ENCODE data around the gene TRAPPC2L. TPM values are rescaled to one million over a fixed set of nuclear protein-coding genes. Genes with fewer than 3 reads are reported as not detected.

The TRAPPC2L gene
- total and polyA plus RNA-seq, 3 donors from 2014 or later, result 58.3 to 216 (median 59.8) TPM

- DNase-seq, result no peak
- peaks cover 4% of the 10 kb centered on the region for H3K4me1 ChIP-seq
- H3K36me3 ChIP-seq (ENCODE audit: low read depth, missing control alignments), result no peaks in the 10 kb centered on the region
- no peak overlapping the region for H3K27ac ChIP-seq
- TF ChIP-seq, protein P1, sequence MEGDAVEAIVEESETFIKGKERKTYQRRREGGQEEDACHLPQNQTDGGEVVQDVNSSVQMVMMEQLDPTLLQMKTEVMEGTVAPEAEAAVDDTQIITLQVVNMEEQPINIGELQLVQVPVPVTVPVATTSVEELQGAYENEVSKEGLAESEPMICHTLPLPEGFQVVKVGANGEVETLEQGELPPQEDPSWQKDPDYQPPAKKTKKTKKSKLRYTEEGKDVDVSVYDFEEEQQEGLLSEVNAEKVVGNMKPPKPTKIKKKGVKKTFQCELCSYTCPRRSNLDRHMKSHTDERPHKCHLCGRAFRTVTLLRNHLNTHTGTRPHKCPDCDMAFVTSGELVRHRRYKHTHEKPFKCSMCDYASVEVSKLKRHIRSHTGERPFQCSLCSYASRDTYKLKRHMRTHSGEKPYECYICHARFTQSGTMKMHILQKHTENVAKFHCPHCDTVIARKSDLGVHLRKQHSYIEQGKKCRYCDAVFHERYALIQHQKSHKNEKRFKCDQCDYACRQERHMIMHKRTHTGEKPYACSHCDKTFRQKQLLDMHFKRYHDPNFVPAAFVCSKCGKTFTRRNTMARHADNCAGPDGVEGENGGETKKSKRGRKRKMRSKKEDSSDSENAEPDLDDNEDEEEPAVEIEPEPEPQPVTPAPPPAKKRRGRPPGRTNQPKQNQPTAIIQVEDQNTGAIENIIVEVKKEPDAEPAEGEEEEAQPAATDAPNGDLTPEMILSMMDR (IDR thresholded peaks at IDR 0.05), result no peak
- TF ChIP-seq POLR2A (IDR thresholded peaks at IDR 0.05), result no peak
- H3K4me3 ChIP-seq, result no peak overlapping the region
- 90 to 91% methylated on average over 19 to 27 of the region's 27 CpGs for WGBS, 2 donors
- intact Hi-C loops (cut with DNase I; ENCODE audit: low total_unique reads), result no loop called here
- H3K9me3 ChIP-seq, result no peaks in the 10 kb centered on the region
- no peaks in the 10 kb centered on the region for H3K27me3 ChIP-seq
Measured at GRCh38 chr16:88868974-88869672, 12.2 kb downstream of the TRAPPC2L start.

GRCh38 chr16:88869673-88869980, 12.7 kb downstream of the TRAPPC2L start:
- intact Hi-C loops (cut with DNase I; ENCODE audit: low total_unique reads), result no loop called here
- H3K27ac ChIP-seq, result no peak overlapping the region
- H3K4me3 ChIP-seq, result no peak overlapping the region
- H3K9me3 ChIP-seq, result no peaks in the 10 kb centered on the region
- H3K4me1 ChIP-seq, result peaks cover 4% of the 10 kb centered on the region
- H3K36me3 ChIP-seq (ENCODE audit: low read depth, missing control alignments), result no peaks in the 10 kb centered on the region
- no peak for TF ChIP-seq POLR2A (IDR thresholded peaks at IDR 0.05)
- TF ChIP-seq, protein P1 (IDR thresholded peaks at IDR 0.05), result no peak
- no peak for DNase-seq
- no peaks in the 10 kb centered on the region for H3K27me3 ChIP-seq
- WGBS, 2 donors, result 85 to 92% methylated on average over 9 of the region's 9 CpGs

GRCh38 chr16:88870608-88871348, 13.9 kb downstream of the TRAPPC2L start:
- Histone ChIP-seq H3K4me1 (peaks cover 4% of the 10 kb centered on the region), H3K36me3 (ENCODE audit: low read depth, missing control alignments) (no peaks in the 10 kb centered on the region), H3K27me3 (no peaks in the 10 kb centered on the region), H3K27ac (no peak overlapping the region), H3K4me3 (no peak overlapping the region), H3K9me3 (no peaks in the 10 kb centered on the region)
- DNase-seq, result no peak
- intact Hi-C loops (cut with DNase I; ENCODE audit: low total_unique reads), result no loop called here
- TF ChIP-seq, protein P1 (IDR thresholded peaks at IDR 0.05), result no peak
- no peak for TF ChIP-seq POLR2A (IDR thresholded peaks at IDR 0.05)
- 61 to 62% methylated on average over 28 to 37 of the region's 37 CpGs for WGBS, 2 donors

DNA sequence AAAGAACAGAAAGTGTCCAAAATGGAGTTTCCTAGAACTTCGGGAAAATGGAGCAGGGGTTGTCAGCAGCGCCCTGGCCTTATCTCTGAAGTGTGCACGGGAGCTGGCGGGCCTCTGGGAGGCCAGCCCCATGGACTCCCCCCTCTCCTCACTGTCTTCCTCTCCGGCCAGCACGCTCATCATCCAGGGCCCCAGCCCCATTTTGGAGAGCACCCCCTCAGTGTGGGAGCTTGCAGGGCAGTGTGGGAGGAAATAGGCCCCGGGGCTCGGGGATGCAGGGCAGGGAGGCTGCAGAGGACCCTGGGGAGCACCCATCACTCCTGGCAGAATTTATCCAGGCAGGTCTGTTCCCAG, 14.4 kb downstream of the TRAPPC2L start:
- Histone ChIP-seq H3K36me3 (ENCODE audit: low read depth, missing control alignments) (no peaks in the 10 kb centered on the region), H3K27me3 (no peaks in the 10 kb centered on the region), H3K9me3 (no peaks in the 10 kb centered on the region), H3K4me1 (peaks cover 4% of the 10 kb centered on the region), H3K4me3 (no peak overlapping the region), H3K27ac (no peak overlapping the region)
- no peak for DNase-seq
- 39 to 45% methylated on average over 2 to 8 of the region's 8 CpGs for WGBS, 2 donors
- TF ChIP-seq, protein P1 (IDR thresholded peaks at IDR 0.05), result no peak
- intact Hi-C loops (cut with DNase I; ENCODE audit: low total_unique reads), result no loop called here
